GM18499 (cell line): ENCODE data around the gene MUC5B.
"Not testable (repeated sequence)": the region's sequence is repeated elsewhere in the genome, so short reads cannot be mapped to it uniquely, and the experiment has no call there.

Experiments used
- ATAC-seq: cut with Tn5 transposase; IDR thresholded peaks from one replicate; pipeline ENCODE4 v1.9.1; 2021; ENCODE audit warnings: moderate number of reproducible peaks; ENCODE audit not compliant: insufficient read depth, unreplicated experiment

Gene MUC5B

GRCh38 chr11:1202154-1202775 lies 20.6 kb upstream of the MUC5B start:
- ATAC-seq, result no peak

DNA sequence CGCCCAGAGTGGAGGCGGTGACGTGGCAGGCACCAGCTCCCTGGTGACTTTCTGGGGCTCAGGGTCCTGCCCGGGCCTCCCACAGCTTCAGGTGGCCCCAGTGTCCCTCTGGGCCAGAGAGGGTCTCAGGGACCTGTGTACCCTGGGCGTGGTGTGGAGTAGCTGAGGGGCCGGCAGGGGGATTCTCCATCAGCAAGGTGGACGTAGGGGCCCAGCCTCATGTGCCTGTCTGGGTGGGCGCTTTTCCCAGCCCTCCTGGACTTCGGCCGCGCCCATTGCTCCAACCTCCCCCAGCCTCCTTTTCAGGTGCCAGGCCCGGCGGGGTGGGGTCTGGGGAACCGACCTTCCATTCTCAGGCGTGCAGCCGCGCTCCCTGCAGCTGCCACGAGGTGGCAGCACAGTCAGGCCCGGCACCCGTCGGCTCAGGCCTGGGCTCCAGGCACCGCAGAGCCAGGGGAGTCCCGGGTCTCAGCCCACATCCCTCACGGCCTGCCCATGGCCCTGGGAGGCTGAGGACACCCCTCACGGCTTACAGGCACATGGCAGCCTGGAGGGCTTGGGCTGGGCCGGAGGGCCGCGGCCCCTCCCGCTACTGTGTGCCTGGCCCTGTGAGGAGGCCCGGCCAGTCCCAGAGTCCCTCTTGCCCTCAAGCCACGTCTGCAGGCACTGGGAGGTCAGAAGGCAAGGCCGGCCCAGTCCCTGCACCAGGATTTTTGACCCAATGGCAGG lies 19.9 kb upstream of the MUC5B start:
- no peak for ATAC-seq

DNA sequence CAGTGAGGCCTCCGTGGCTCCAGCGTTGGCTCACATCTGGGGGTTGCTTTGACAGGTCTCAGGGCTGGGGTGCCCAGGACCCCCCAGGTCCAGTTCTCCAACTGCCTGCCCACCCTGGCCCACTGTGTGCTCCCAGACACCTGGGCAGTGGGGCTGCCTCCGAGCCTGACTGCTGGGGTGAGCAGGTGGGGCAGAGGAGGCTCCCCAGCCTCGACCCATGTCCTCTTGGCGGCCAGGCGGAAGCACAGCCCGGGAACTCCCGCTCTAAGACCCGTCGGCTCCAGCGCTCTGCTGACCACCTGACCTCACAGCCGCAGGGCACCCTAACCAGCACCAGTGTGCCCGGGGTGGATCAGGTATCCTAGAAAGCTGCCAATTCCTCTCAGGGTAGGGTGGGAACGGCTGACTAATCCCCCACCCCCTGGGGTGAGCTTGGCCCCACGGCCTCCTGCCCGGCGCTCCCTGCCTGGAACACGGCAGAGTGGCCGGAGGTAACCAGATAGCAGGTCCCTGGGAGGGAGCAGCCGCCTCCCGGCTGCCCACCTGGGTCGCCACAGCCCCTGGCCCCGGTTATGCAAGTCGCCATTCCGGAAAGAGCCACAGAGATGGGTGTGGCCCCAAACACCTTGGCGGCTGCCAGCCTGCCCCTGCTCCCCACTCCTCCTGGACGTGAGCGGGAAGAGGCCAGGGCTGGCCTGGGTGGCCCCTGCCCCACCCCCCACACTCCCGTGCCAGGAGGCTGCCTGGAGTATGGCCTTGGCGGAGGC lies 19.2 kb upstream of the MUC5B start:
- no peak for ATAC-seq

- no peak for ATAC-seq
Observed at GRCh38 chr11:1204381-1205101, 18.3 kb upstream of the MUC5B start.

GRCh38 chr11:1205121-1205986 lies 17.5 kb upstream of the MUC5B start:
- no peak for ATAC-seq

DNA sequence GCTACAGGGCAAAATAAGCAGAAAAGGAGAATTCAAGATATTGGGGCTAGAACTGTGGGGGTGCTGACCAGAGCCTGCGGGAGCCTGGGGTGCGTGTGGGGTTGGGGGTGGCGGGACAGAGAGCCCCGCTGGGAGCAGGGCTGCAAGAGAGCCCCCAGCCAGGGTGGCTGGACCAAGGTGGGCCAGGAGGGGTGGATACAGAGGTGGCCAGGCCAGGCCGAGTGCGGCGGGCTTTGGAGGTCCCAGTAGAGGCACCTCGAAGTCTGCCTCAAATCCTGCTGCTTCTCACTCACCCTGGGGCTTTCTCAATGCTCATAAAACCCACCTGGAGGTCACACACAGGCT lies 16.9 kb upstream of the MUC5B start:
- no peak for ATAC-seq

DNA sequence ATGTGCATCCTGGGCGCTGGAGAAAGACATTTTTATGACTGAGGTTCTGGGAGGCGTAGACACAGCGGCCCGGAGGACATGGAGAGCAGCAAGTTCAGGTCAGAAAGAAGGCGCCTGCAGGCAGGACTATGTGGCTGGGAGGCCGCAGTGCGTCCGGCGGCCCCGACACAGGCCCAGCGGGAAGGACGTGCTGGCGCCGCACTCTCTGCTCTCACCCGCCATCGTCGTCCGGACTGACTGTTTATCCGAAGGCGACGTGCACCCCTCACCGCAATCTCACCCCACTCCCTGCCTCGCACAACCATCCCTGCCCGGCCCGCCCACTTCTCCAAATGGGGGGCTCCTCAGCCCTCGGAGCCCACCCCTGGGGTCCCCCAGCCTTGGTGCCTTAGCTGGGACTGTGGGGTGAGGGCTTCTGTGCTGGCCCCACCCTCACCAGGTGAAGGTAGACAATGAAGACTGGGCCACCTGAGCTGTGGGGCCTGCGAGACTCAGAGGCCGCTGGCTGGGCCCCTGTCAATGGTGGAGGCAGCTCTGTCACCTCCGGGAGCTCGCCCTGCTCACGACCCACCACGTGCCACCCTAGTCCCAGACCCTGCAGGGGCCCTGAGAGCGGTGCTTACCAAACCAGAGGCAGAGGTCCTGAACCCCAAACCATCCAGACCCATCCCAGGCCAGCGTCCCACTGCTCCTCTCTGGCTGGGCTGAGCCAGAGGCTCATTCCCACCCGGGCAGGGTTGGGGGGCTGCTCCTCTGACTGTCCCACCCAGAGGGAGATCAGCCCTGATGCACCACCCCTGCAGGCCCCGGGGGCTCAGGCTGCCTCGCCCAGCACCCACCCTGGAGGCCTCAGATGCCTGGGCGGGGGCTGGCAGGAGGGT lies 16.2 kb upstream of the MUC5B start:
- no peak for ATAC-seq

DNA sequence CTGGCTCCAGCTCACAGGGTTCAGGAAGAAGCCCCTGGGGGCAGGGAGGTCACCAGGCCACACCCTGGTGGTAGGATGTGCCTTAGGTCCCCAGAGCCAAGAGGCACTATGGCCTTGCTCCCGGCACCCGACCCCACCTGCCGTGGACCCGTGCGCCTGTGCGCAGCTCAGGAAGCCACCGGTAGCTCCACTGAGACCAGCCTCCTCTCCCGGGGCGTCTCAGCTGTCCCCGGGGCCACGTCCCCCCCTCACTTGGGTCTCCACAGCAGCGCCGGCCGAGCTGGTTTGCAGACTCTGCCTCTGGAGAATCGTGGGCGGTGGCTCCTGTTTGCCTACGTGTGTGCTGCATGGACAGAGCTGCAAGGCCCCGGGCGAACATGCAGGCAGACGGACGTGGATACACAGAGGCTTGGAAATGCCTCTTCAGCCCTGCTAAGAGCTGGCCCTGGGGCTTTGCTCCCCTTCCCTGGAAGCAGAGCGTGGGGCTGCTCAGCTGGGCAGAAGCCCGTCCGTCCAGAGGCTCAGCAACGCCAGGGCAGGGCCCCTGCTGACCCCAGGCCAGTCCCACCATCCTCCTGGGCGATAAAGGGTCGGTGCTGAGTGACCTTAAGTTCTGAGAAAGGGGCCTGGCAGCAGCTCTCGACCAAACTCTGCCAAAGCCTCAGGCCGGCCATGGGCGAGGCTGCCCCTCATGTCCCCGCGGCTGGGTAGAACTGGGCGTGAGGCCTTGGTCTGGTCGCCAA lies 15.3 kb upstream of the MUC5B start:
- no peak for ATAC-seq

DNA sequence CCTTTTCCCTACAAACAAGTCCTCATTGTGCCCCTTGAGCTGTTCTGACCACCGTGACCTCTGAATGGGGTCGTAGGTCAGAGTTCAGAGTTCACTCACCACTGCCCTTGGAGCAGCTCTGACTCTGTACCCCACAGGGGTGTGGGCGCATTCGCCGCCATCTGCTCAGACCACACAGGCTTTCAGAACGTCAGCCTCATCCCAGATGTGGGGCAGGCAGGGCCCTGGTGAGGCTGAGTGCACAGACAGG lies 14.8 kb upstream of the MUC5B start:
- ATAC-seq, result no peak

GRCh38 chr11:1208394-1209261 lies 14.2 kb upstream of the MUC5B start:
- ATAC-seq, result no peak

GRCh38 chr11:1209371-1210057 lies 13.4 kb upstream of the MUC5B start:
- no peak for ATAC-seq

DNA sequence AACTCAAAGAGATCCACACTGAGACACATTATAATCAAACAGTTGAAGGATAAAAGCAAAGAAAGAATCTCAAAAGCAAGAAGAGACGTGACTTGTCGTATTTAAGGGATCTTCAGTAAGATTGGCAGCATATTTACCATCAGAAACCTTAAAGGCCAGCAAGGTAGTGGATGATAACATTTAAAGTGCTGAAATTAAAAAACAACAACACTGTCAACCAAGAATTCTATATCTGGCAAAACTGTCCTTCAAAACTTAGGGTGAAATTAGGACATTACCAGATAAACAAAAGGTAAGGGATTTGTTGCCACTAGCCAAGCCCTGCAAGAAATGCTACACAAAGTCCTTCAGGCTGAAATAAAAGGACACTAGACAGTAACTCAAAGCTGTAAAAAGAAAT lies 11.0 kb upstream of the MUC5B start:
- no peak for ATAC-seq

DNA sequence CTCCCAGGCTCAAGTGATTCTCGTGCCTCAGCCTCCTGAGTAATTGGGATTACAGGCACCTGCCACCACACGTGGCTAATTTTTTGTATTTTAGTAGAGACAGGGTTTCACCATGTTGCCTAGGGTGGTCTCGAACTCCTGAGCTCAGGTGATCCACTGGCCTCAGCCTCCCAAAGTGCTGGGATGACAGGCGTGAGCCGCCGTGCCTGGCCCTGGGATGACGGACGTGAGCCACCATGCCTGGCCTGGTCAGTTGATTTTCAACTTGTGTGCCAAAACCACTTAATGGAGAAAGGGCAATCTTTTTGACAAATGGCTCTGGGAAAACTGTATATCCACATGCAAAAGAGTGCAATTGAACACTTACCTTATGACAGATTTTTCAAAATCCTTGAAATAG lies 7.0 kb upstream of the MUC5B start:
- ATAC-seq, result not testable (repeated sequence)

- no peak for ATAC-seq
Observed at GRCh38 chr11:1217151-1217550, 5.7 kb upstream of the MUC5B start.

DNA sequence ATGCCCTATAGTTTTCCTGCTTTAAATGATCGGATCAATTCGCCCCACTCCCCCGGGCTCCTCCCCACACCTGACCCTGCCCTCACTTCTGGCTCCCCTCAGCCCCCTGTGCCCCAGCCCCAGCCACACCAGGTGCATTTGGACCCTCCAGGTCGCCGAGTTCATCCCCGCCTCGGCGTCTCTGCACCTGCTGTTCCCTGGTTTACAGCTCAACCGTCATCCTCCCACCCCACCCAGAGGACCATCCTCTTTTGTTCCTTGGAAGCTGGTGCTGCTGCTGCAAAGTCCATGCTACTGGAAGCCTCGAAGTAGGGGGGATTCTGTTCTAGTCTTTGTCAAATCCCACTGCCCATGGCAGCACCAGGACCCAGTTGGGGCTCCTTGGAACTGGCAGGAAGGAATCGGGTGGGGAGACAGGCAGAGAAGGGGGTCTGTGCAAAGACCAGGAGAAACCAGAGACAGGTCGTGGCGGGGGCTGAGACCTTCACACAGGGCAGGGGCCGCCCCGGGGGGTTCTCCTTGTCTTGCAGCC lies 4.5 kb upstream of the MUC5B start:
- ATAC-seq, result no peak

DNA sequence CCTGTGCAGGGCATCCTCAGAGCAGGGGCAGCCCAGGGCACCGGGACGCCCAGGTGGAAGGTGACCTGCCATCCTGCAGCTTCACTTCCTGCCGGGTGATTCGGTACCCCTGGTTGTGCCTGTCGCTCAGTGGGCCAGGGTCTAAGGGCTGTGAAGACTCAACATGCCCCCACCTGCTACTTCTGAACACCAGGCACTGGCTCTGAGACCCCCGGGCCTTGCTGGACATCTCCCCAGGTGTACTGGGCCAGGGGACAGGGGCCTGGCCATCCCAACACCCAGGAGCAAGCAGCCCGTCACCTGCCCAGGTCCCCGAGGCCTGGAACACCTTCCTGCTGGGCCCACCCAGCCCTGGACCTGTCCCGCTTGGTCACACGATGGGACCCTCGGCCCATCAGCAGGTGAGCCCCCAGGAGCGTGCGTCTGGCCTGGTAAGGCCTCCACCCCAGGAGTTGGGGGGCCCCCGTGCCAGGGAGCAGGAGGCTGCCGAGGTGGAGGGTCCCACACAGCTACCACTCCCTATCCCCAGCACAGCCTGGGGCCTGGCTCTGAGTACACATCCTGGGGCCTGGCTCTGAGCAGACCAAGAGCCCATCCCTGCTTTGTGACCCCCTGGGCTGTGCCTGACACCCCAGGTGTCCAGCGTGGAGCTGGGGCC lies 3.9 kb upstream of the MUC5B start:
- ATAC-seq, result no peak
